Stimulated activated CD4-positive, alpha-beta T cell treated with anti-CD3 and anti-CD28 coated beads, Interleukin-12 subunit alpha, Interleukin-12 subunit beta, amount 100 ng/mL, for 4 hours (primary cell): ENCODE results near the gene CLCN3.
"Not testable (repeated sequence)": the region's sequence is repeated elsewhere in the genome, so short reads cannot be mapped to it uniquely, and the experiment has no call there.

ENCODE experiments used
- DNase-seq: peaks from one replicate; pipeline ENCODE4 v3.0.0-alpha.2; 2020

The CLCN3 gene

GRCh38 chr4:169658196-169658595 lies 37.8 kb downstream of the CLCN3 start:
- DNase-seq = no peak

- no peak for DNase-seq
Observed at GRCh38 chr4:169658975-169659715, 38.8 kb downstream of the CLCN3 start.

- DNase-seq = peak; percentile 45
Observed at GRCh38 chr4:169659716-169660670, 39.6 kb downstream of the CLCN3 start.

- no peak for DNase-seq
Observed at GRCh38 chr4:169660929-169661328, 40.6 kb downstream of the CLCN3 start.

- DNase-seq = no peak
Observed at GRCh38 chr4:169661761-169662160, 41.4 kb downstream of the CLCN3 start.

- no peak for DNase-seq
Observed at GRCh38 chr4:169662206-169662605, 41.8 kb downstream of the CLCN3 start.

- DNase-seq = no peak
Observed at GRCh38 chr4:169663402-169663801, 43.0 kb downstream of the CLCN3 start.

- DNase-seq = no peak
Observed at GRCh38 chr4:169663831-169664230, 43.5 kb downstream of the CLCN3 start.

GRCh38 chr4:169664615-169665014 lies 44.2 kb downstream of the CLCN3 start:
- no peak for DNase-seq

- no peak for DNase-seq
Observed at GRCh38 chr4:169665046-169665737, 44.8 kb downstream of the CLCN3 start.

GRCh38 chr4:169668069-169668721 lies 47.8 kb downstream of the CLCN3 start:
- no peak for DNase-seq

- DNase-seq = no peak
Observed at GRCh38 chr4:169675825-169676224, 55.4 kb downstream of the CLCN3 start.

GRCh38 chr4:169677150-169677748 lies 56.9 kb downstream of the CLCN3 start:
- no peak for DNase-seq

GRCh38 chr4:169678486-169678885 lies 58.1 kb downstream of the CLCN3 start:
- not testable (repeated sequence) for DNase-seq

GRCh38 chr4:169678951-169679591 lies 58.7 kb downstream of the CLCN3 start:
- DNase-seq = not testable (repeated sequence)

GRCh38 chr4:169682372-169683047 lies 62.1 kb downstream of the CLCN3 start:
- DNase-seq = no peak

- DNase-seq = no peak
Observed at GRCh38 chr4:169689681-169690080, 69.3 kb downstream of the CLCN3 start.

- no peak for DNase-seq
Observed at GRCh38 chr4:169690787-169691186, 70.4 kb downstream of the CLCN3 start.

GRCh38 chr4:169698331-169698730 lies 78.0 kb downstream of the CLCN3 start:
- DNase-seq = no peak

GRCh38 chr4:169707958-169708643 lies 87.7 kb downstream of the CLCN3 start:
- DNase-seq = no peak

GRCh38 chr4:169715826-169716225 lies 95.4 kb downstream of the CLCN3 start:
- DNase-seq = no peak
